Immature natural killer cell (primary cell): ENCODE measurements around the gene WNT9A. TPM values are rescaled to one million over a fixed set of nuclear protein-coding genes. Genes with fewer than 3 reads are reported as not detected.

Experiments
- DNase-seq, 3 donors: peaks; one replicate each; pipeline ENCODE4 v3.0.0; 2022; ENCODE audit warnings: mixed read lengths in 1 of 3
- H3K27ac Mint-ChIP-seq, 6 donors: one replicate each; pipeline ENCODE4 v1.8.0; 2020; ENCODE audit warnings: mixed read lengths in 6 of 6, mild to moderate bottlenecking in 5 of 6, inconsistent platforms in 4 of 6, moderate library complexity in 3 of 6
- H3K27me3 Mint-ChIP-seq, 3 donors: one replicate each; pipeline ENCODE4 v1.8.0; 2020 to 2021; ENCODE audit warnings: low read depth in 3 of 3, mild to moderate bottlenecking in 3 of 3, mixed read lengths in 3 of 3, moderate library complexity in 3 of 3, inconsistent platforms in 1 of 3
- H3K36me3 Mint-ChIP-seq, 3 donors: one replicate each; pipeline ENCODE4 v1.8.0; 2020; ENCODE audit warnings: mixed read lengths in 3 of 3, inconsistent platforms in 2 of 3, mild to moderate bottlenecking in 2 of 3
- H3K4me1 Mint-ChIP-seq, 2 donors: one replicate each; pipeline ENCODE4 v1.8.0; 2020; ENCODE audit warnings: inconsistent platforms in 2 of 2, mild to moderate bottlenecking in 2 of 2, mixed read lengths in 2 of 2, moderate library complexity in 1 of 2
- H3K4me3 Mint-ChIP-seq, 5 donors: one replicate each; pipeline ENCODE4 v1.8.0; 2020; ENCODE audit warnings: mild to moderate bottlenecking in 5 of 5, mixed read lengths in 5 of 5, inconsistent platforms in 3 of 5, moderate library complexity in 3 of 5
- H3K9me3 Mint-ChIP-seq, 6 donors: one replicate each; pipeline ENCODE4 v1.8.0; 2020; ENCODE audit warnings: mild to moderate bottlenecking in 6 of 6, mixed read lengths in 6 of 6, inconsistent platforms in 4 of 6, moderate library complexity in 3 of 6
- polyA plus RNA-seq, 3 donors: library from polyadenylated mRNA; unstranded; fragments of 300-500 nt; fragmentation: Illumina TruSeq; gene quantifications; one replicate each; pipeline ENCODE4 v1.2.3, GENCODE V29; 2021

WNT9A gene
- polyA plus RNA-seq, 3 donors from 2014 or later = not detected

DNA sequence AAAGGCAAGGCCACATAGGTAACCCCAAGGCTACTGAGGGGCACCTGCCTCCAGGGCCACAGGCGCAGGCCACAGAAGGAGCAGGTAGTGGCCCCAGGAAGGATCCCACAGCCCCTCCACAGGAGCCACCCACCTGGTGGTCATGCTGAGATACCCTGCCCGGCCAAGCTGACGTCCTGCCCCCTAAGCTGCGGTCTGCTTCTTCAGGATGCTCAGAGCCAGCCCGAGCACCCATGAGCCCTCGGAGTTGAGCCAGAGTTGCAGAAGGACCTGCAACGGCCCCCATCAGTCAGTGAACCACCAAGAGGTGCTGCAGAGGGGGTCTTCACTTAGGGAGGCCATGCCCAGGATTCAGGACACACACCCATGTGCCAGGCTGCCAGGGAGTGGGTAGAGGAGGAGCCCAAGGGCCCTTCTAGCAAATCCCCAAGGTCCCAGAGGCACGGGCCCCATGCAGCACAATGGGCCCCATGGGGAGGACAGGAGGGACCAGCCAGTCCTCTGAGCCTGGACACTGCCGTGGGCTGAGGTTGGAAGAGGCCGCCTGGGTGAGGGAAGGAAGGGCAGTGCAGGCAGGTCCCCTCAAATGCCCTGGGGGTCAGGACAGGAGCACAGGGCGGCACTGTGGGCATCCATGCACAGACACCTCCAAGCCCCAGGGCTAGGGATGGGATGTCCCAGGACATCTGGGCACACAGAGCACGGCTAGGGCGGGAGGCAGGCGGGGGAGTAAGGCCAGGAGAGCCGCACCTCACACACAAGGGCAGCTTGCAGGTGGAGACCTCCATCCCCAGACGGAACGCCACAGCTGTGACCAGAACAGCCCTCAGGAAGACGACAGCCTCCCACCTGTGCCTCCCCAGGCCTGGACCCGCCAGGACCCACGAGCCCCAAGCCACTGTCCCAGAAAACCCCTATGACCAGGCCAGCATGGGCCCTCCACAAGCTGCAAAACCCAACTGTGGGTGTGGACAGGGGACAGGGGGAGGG is 20.5 kb downstream of the WNT9A start:
- Mint-ChIP-seq H3K4me3 (no peak overlapping the region), H3K27me3 (peaks cover 0 to 5% (median 2%) of the 10 kb centered on the region in 3 donors), H3K9me3 (no peaks in the 10 kb centered on the region), H3K27ac (no peak overlapping the region), H3K4me1 (no peaks in the 10 kb centered on the region), H3K36me3 (no peaks in the 10 kb centered on the region)
- no peak for DNase-seq

DNA sequence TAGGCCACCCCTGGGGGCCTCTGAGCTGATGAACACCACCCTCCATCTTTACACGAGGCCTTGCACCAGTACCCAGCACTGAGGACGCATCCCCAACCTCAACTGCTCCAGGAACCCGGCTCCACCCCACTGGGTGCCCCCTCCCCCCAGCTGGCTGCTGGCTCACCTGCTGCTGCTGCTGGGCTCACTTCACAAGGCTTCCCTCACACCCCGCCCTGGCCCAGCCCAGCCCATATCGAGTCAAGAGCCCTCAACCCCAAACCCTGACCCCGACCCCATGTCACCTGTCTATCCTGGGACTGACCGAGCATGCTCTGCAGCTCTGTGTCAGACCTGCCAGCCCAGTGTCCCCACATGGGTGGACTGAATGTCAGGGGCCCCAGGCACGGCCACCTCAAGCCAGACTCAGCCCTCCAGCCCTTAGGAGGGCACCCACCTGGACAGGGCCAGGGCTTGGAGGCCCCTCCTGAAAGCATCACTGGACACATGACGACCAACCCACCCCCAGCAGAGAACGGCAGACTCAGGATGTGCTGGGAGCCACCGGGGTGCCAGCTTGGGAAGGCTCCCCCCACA is 21.4 kb downstream of the WNT9A start:
- Mint-ChIP-seq H3K4me1 (no peaks in the 10 kb centered on the region), H3K4me3 (no peak overlapping the region), H3K36me3 (no peaks in the 10 kb centered on the region), H3K27ac (peak overlapping the region in 1 of 6 donors; percentile 46), H3K9me3 (no peaks in the 10 kb centered on the region), H3K27me3 (peaks cover 0 to 5% (median 2%) of the 10 kb centered on the region in 3 donors)
- no peak for DNase-seq

DNA sequence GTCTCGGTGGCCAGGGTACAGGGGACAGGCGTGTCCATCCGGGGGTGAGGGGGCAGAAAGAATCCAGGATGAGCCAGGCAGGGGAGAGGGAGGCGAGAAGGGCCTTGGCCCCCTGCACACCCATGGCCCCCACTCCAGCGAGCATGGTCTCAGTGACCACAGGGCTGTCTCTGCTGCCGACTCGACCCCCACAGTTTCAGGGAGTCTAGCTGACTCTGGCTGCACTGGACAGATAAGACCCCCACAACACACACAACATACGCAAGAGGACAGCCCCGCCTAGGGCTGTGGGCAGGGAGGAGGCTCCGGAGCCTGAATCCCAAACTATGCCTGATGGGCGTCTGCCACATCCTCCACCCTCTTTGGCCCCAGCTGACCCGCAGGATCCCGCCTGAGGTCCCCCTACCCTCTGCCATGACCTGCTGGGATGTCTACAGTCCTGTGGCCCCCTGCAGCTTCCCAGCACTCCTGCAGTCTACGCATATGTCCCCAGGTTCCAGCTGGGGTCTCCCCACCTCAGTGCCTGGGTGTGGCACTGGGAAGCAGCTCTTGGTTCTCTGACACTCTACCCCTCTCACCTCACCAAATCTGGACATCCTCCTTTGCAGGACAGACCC is 22.0 kb downstream of the WNT9A start:
- DNase-seq = no peak
- H3K4me3 Mint-ChIP-seq = no peak overlapping the region
- H3K4me1 Mint-ChIP-seq = no peaks in the 10 kb centered on the region
- no peaks in the 10 kb centered on the region for H3K36me3 Mint-ChIP-seq
- peaks cover 0 to 5% (median 2%) of the 10 kb centered on the region in 3 donors for H3K27me3 Mint-ChIP-seq
- H3K9me3 Mint-ChIP-seq = no peaks in the 10 kb centered on the region
- no peak overlapping the region for H3K27ac Mint-ChIP-seq

DNA sequence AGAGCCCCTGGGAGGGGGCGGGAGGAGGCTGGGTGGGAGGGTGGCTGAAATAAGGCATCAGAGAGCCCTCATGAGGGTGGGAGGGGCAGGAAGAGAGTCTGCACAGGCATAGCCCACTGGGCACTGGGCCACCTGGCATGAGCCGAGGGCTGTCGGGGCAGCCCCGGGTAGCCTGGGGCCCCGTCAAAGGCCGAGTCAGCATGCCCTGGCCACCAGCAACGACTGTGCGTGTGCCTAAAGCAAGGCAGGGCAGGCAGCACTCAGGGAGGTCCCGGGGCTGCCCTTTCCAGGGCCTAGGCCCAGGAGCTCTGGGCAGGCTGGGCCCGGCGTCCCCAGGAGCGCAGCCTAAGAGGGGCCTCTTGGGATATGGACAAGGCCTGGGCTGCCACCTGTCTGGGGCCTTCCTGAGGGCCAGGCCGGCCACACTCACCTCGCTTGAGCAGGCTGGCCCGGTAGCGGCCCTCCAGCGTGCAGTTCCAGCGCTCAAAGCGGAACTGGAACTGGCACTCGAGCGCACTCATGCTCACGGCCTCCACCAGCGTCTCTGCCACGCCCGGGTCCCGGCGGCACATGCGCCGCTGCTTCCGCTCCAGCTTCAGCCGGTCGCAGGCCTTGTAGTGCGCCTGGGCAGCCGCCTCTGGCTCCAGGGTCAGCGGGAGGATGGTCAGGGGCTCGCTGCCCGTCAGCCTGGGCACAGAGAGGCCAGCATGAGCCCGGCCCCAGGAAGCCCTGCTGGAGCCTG is 22.7 kb downstream of the WNT9A start:
- DNase-seq = no peak
- Mint-ChIP-seq H3K4me3 (no peak overlapping the region), H3K27ac (no peak overlapping the region), H3K27me3 (peaks cover 0 to 5% (median 2%) of the 10 kb centered on the region in 3 donors), H3K9me3 (no peaks in the 10 kb centered on the region), H3K36me3 (no peaks in the 10 kb centered on the region), H3K4me1 (no peaks in the 10 kb centered on the region)

DNA sequence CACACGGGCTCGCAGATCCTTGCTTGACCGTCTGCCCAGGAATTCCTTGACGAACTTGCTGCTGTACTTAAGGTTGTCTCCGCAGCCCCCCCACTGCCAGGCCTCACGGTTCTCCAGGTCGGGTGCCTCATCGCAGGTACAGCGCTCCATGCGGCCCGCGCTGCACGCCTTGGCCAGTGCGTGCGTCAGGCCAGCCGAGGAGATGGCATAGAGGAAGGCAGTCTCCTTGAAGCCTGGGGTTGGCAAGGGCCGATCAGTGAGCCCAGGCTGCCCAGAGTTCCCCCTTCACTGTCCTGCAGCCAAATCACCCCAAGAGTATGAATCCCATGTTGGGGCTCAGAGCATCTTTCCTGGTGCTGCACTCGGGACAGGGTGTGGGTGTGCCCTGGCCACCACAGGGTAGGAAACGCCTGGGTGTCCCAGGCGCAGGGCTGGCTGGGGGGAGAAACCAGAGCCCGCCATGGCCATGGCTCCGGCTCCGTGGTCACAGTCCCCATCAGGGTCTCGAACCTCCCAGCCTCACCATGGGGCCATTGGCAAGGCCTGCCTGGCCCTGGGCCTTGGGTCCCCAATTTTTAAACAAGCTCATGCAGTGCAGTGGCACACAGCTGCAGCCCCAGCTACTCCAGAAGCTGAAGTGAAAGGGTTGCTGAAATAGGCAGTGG is 23.4 kb downstream of the WNT9A start:
- H3K4me1 Mint-ChIP-seq = no peaks in the 10 kb centered on the region
- no peak overlapping the region for H3K27ac Mint-ChIP-seq
- no peak for DNase-seq
- no peaks in the 10 kb centered on the region for H3K36me3 Mint-ChIP-seq
- H3K9me3 Mint-ChIP-seq = no peaks in the 10 kb centered on the region
- H3K4me3 Mint-ChIP-seq = no peak overlapping the region
- peaks cover 2 to 4% (median 4%) of the 10 kb centered on the region in 3 donors for H3K27me3 Mint-ChIP-seq

DNA sequence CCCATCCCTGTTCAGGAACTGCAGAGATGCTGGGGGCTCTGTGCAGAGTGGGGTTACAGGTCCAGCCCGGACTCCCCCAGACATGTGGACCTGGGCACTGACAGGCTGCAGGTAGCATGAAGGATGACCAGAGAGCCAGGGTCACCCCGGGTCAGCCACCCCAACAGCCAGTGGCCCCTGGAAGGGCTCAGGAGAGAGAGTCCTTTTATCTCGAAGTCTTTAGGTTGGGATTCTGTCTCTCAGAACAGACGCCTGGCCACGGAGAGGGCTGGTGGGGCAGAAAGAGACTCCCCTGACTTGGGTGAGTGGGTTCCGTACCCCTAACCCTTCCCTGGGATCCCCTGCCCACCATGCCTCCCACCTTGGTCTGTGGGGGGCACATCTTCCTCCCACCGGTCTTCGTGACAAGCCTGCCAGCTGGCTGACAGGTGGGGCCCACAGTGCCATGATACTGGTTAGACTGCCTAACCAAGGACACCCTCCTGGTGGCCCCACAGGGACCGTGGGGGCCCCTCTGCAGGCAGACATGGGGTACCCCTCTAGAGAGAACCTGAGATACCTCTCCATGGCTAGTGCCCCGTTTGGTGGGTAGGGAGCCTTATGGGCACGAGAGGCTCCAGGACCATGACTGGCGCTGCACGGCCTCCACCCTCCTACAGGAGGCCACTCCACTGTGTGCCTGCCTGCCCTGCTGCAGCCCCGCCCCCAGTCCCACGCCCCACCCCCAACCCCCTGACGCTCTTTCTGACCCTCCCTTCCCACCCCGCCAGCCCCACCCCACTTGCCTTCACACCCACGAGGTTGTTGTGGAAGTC is 24.2 kb downstream of the WNT9A start:
- Mint-ChIP-seq H3K27me3 (peaks cover 2 to 4% (median 2%) of the 10 kb centered on the region in 3 donors), H3K9me3 (no peaks in the 10 kb centered on the region), H3K4me1 (no peaks in the 10 kb centered on the region), H3K27ac (no peak overlapping the region), H3K4me3 (no peak overlapping the region), H3K36me3 (no peaks in the 10 kb centered on the region)
- DNase-seq = no peak

DNA sequence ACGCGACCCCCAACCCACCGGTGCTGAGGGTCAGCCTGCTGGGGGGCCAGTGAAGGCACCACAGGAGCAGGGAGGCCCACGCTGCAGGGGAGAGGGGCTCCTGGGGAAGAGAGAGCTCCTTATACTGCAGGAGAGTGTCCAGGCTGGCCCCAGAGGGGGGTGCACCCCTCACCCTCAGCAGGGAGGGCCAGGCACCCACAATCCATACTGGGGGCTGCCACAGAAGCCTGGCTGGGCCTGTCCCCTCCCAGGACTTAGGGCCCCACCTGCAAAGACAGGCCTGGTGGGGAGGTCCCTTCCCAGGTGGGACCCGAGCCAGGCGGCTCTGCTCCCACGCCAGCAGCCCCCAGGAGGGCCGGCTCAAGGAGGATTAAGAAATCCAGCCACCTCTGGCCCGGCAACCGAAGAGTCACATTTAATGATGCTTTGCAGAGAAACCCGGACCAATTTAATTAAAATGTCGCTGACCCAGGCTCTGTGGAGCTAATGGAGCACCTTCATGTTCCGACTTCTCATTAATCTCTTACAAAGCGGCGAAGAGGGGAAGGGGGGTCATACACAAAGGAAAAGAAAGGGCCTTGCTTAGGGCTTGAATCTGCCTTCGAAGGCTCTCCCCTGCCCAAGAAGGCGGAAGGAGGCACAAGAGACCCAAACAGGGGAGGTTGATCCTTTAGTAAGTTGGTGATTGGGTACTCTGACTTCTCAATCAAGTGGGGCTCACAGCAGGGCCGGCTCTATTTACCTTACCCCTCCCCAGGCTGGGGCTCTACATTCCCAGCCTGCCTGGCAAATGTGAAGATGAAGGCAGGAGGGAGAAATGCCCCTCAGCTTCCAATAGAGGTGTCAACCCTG is 25.0 kb downstream of the WNT9A start:
- peaks cover 2 to 4% (median 2%) of the 10 kb centered on the region in 3 donors for H3K27me3 Mint-ChIP-seq
- H3K4me3 Mint-ChIP-seq = no peak overlapping the region
- H3K27ac Mint-ChIP-seq = no peak overlapping the region
- no peaks in the 10 kb centered on the region for H3K4me1 Mint-ChIP-seq
- H3K36me3 Mint-ChIP-seq = no peaks in the 10 kb centered on the region
- no peaks in the 10 kb centered on the region for H3K9me3 Mint-ChIP-seq
- DNase-seq = no peak

DNA sequence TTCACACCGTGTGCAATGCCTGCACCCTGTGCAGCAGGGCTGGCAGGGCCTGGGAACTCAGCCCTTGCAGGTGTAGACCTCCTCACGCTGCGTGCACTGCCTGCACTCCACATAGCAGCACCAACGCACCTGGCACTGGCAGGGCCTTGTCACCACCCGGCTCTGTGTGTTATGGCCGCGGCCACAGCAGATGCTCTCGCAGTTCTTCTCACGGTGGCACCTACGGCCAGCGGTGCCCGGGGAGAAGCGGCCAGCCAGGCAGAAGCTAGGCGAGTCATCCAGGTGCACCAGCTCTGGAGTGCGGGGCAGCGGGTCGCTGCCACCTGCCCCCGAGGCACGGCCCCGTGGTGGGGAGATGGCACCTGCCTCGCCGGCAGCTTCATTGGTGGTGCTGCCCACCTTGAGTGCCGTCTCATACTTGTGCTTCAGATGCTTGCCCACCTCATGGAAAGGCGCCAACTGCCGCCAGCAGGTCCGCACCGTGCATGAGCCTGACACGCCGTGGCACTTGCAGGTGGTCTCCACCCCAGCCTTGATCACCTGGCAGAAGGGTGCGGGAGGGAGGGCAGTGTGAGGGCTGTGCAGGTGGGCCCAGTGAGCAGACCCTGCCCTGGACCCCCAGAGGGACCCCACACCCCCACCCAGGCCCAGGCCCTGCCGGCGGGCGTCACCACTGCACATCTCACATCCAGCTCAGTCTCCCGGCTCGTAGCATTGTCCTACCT is 26.1 kb downstream of the WNT9A start:
- no peaks in the 10 kb centered on the region for H3K36me3 Mint-ChIP-seq
- H3K9me3 Mint-ChIP-seq = no peaks in the 10 kb centered on the region
- peaks cover 2 to 4% (median 3%) of the 10 kb centered on the region in 3 donors for H3K27me3 Mint-ChIP-seq
- no peak overlapping the region for H3K27ac Mint-ChIP-seq
- H3K4me3 Mint-ChIP-seq = no peak overlapping the region
- no peaks in the 10 kb centered on the region for H3K4me1 Mint-ChIP-seq
- no peak for DNase-seq

DNA sequence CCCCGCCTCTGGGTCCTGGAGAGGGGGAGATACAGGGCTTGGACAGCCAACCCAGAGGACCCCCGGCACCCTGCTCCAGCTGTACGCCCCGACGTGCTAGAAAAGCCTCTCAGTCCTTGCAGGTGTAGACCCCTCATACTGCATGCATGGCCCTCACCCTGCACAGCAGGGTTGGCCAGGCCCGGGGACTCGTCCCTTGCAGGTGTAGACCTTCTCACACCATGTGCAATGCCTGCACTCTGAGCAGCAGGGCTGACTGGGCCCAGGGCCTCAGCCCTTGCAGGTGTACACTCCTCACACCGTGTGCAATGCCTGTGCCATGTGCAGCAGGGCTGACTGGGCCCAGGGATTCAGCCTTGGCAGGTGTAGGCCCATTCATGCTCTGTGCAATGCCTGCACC is 26.8 kb downstream of the WNT9A start:
- no peak for DNase-seq
- H3K27ac Mint-ChIP-seq = no peak overlapping the region

DNA sequence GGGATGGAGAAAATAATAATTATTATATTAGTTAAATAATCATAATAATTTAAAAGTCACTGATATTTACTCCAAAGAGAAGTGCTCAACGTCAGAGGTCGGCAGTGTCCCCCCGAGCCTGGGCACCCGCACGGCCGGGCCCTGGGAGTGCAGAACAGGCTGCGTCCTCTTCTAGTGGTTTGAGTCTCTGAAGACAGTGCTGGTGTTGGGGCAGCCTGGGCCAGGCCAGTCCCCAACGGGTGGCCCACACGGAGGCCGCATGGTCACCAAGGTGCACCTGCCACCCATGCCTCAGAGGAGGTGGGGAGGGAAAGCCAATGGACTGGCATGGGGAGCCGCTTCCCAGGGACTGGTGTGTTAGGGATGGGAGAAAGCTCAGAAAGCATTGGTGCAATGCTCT is 27.3 kb downstream of the WNT9A start:
- no peak overlapping the region for H3K27ac Mint-ChIP-seq
- no peak for DNase-seq
- no peaks in the 10 kb centered on the region for H3K36me3 Mint-ChIP-seq
- no peak overlapping the region for H3K4me3 Mint-ChIP-seq
- H3K4me1 Mint-ChIP-seq = no peaks in the 10 kb centered on the region
- no peaks in the 10 kb centered on the region for H3K9me3 Mint-ChIP-seq
- H3K27me3 Mint-ChIP-seq = peaks cover 2 to 4% (median 2%) of the 10 kb centered on the region in 3 donors

More for the DNA sequence above, 26.8 kb downstream of the WNT9A start:
- no peaks in the 10 kb centered on the region for H3K36me3 Mint-ChIP-seq
- H3K27me3 Mint-ChIP-seq = peaks cover 2 to 4% (median 2%) of the 10 kb centered on the region in 3 donors
- H3K9me3 Mint-ChIP-seq = no peaks in the 10 kb centered on the region
- no peak overlapping the region for H3K4me3 Mint-ChIP-seq
- no peaks in the 10 kb centered on the region for H3K4me1 Mint-ChIP-seq

DNA sequence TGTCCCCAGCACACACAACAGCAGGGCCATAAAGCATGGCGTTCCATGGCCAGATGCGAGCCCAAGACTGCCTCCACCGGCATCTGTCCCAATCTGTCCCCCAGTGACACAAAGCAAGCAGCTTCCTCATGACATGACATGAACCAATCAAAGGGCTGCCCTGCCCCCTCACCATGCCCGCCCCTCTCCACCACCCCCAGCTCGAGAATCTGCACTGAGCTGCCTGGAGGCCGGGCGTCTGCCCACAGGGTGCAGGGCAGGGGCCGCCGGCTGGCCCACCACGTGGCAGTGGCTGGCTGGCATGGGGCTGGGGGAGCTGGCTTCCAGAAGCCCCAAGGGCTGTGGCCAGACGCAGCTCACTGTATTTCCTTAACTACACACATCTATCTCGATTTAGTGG is 27.8 kb downstream of the WNT9A start:
- no peaks in the 10 kb centered on the region for H3K9me3 Mint-ChIP-seq
- H3K27ac Mint-ChIP-seq = no peak overlapping the region
- H3K27me3 Mint-ChIP-seq = peaks cover 2 to 4% (median 2%) of the 10 kb centered on the region in 3 donors
- no peaks in the 10 kb centered on the region for H3K4me1 Mint-ChIP-seq
- H3K36me3 Mint-ChIP-seq = no peaks in the 10 kb centered on the region
- no peak for DNase-seq
- no peak overlapping the region for H3K4me3 Mint-ChIP-seq
